Measurements from ENCODE around the gene HBZ. TPM values are rescaled to one million over a fixed set of nuclear protein-coding genes. Genes with fewer than 3 reads are reported as not detected.

HBZ gene
- total and polyA plus RNA-seq, 2 donors (not counting 1 experiment from before 2014, with no cell fraction given) = not detected

- DNase-seq (ENCODE audit: low read depth in 2 of 2) = peak in 1 of 2 donors; percentile 24
- no peaks in the 10 kb centered on the region for H4K20me1 ChIP-seq (ENCODE audit: control insufficient read depth, extremely low read depth, insufficient read depth, low read length)
- no peaks in the 10 kb centered on the region for H3K27me3 ChIP-seq (ENCODE audit: control insufficient read depth, insufficient read depth, low read length)
- H2AFZ ChIP-seq (ENCODE audit: low read length) = no peak overlapping the region
- no peak overlapping the region for H3K4me3 ChIP-seq (replicated peaks in 1 of 4; ENCODE audit: control extremely low read depth in 1 of 4, insufficient read depth in 1 of 4, low read depth in 3 of 4, low read length in 4 of 4)
- H3K27ac ChIP-seq (ENCODE audit: insufficient read depth, low read length) = no peak overlapping the region
- no peak overlapping the region for H3K9ac ChIP-seq (ENCODE audit: insufficient read depth, low read length)
- H3K9me3 ChIP-seq (ENCODE audit: control insufficient read depth, insufficient read depth, low read depth, low read length) = no peaks in the 10 kb centered on the region
- H3K4me1 ChIP-seq (ENCODE audit: control insufficient read depth, extremely low read depth, insufficient read depth, low read length) = no peaks in the 10 kb centered on the region
- no peak overlapping the region for H3K4me2 ChIP-seq (ENCODE audit: extremely low read depth, insufficient read depth, low read length)
- TF ChIP-seq CTCF (conservative IDR thresholded peaks at IDR 0.05 in 1 of 2, IDR thresholded peaks at IDR 0.05 in 1 of 2; ENCODE audit: low read depth in 1 of 2, low read length in 2 of 2) (no peak), EZH2 (IDR thresholded peaks at IDR 0.05; ENCODE audit: low read length, missing control alignments) (no peak)
- no peaks in the 10 kb centered on the region for H3K36me3 ChIP-seq (ENCODE audit: control insufficient read depth, insufficient read depth, low read length)
- no peaks in the 10 kb centered on the region for H3K79me2 ChIP-seq (ENCODE audit: control insufficient read depth, insufficient read depth, low read length)
These were observed 9.0 kb upstream of the HBZ start for GRCh38 chr16:143456-143855.

- Histone ChIP-seq H3K4me3 (replicated peaks in 1 of 4; ENCODE audit: control extremely low read depth in 1 of 4, insufficient read depth in 1 of 4, low read depth in 3 of 4, low read length in 4 of 4) (no peak overlapping the region), H3K79me2 (ENCODE audit: control insufficient read depth, insufficient read depth, low read length) (no peaks in the 10 kb centered on the region), H2AFZ (ENCODE audit: low read length) (no peak overlapping the region), H3K27ac (ENCODE audit: insufficient read depth, low read length) (no peak overlapping the region), H4K20me1 (ENCODE audit: control insufficient read depth, extremely low read depth, insufficient read depth, low read length) (no peaks in the 10 kb centered on the region), H3K36me3 (ENCODE audit: control insufficient read depth, insufficient read depth, low read length) (no peaks in the 10 kb centered on the region), H3K9me3 (ENCODE audit: control insufficient read depth, insufficient read depth, low read depth, low read length) (no peaks in the 10 kb centered on the region), H3K4me2 (ENCODE audit: extremely low read depth, insufficient read depth, low read length) (no peak overlapping the region), H3K4me1 (ENCODE audit: control insufficient read depth, extremely low read depth, insufficient read depth, low read length) (no peaks in the 10 kb centered on the region), H3K9ac (ENCODE audit: insufficient read depth, low read length) (no peak overlapping the region), H3K27me3 (ENCODE audit: control insufficient read depth, insufficient read depth, low read length) (peaks cover 5% of the 10 kb centered on the region)
- no peak for DNase-seq (ENCODE audit: low read depth in 2 of 2)
- TF ChIP-seq CTCF (conservative IDR thresholded peaks at IDR 0.05 in 1 of 2, IDR thresholded peaks at IDR 0.05 in 1 of 2; ENCODE audit: low read depth in 1 of 2, low read length in 2 of 2) (no peak), EZH2 (IDR thresholded peaks at IDR 0.05; ENCODE audit: low read length, missing control alignments) (no peak)
These were observed 7.6 kb upstream of the HBZ start for GRCh38 chr16:144797-145252.

- no peak overlapping the region for H3K4me3 ChIP-seq (replicated peaks in 1 of 4; ENCODE audit: control extremely low read depth in 1 of 4, insufficient read depth in 1 of 4, low read depth in 3 of 4, low read length in 4 of 4)
- no peaks in the 10 kb centered on the region for H3K36me3 ChIP-seq (ENCODE audit: control insufficient read depth, insufficient read depth, low read length)
- no peak overlapping the region for H3K9ac ChIP-seq (ENCODE audit: insufficient read depth, low read length)
- no peak overlapping the region for H3K27ac ChIP-seq (ENCODE audit: insufficient read depth, low read length)
- no peak overlapping the region for H3K4me2 ChIP-seq (ENCODE audit: extremely low read depth, insufficient read depth, low read length)
- H2AFZ ChIP-seq (ENCODE audit: low read length) = no peak overlapping the region
- DNase-seq (ENCODE audit: low read depth in 2 of 2) = no peak
- no peaks in the 10 kb centered on the region for H3K9me3 ChIP-seq (ENCODE audit: control insufficient read depth, insufficient read depth, low read depth, low read length)
- no peaks in the 10 kb centered on the region for H3K4me1 ChIP-seq (ENCODE audit: control insufficient read depth, extremely low read depth, insufficient read depth, low read length)
- H4K20me1 ChIP-seq (ENCODE audit: control insufficient read depth, extremely low read depth, insufficient read depth, low read length) = no peaks in the 10 kb centered on the region
- peaks cover 5% of the 10 kb centered on the region for H3K27me3 ChIP-seq (ENCODE audit: control insufficient read depth, insufficient read depth, low read length)
- H3K79me2 ChIP-seq (ENCODE audit: control insufficient read depth, insufficient read depth, low read length) = no peaks in the 10 kb centered on the region
- no peak for TF ChIP-seq CTCF (conservative IDR thresholded peaks at IDR 0.05 in 1 of 2, IDR thresholded peaks at IDR 0.05 in 1 of 2; ENCODE audit: low read depth in 1 of 2, low read length in 2 of 2)
- no peak for TF ChIP-seq EZH2 (IDR thresholded peaks at IDR 0.05; ENCODE audit: low read length, missing control alignments)
These were observed 5.8 kb upstream of the HBZ start for GRCh38 chr16:146646-147045.
